K562 (cell line): ENCODE results near the gene ACBD3. TPM values are rescaled to one million over a fixed set of nuclear protein-coding genes. Genes with fewer than 3 reads are reported as not detected.

Experiments used
- BACH1 ChIP-seq: fragments of 200-800 bp; sonication (Bioruptor generic); IDR thresholded peaks from 2 replicates; pipeline ENCODE4 v1.6.1; 2016; ENCODE audit warnings: missing genetic modification characterization, missing compliant biosample characterization
- ESRRA ChIP-seq: fragments of 450-650 bp; IDR thresholded peaks from 2 replicates; pipeline ENCODE4 v1.6.1; 2014; ENCODE audit warnings: low read depth, mild to moderate bottlenecking, moderate library complexity, borderline replicate concordance
- FOXP4 ChIP-seq: sonication (generic); formaldehyde crosslinking; IDR thresholded peaks from 2 replicates; pipeline ENCODE4 v1.8.0; 2022; ENCODE audit warnings: mild to moderate bottlenecking, missing genetic modification reagents, borderline replicate concordance
- GTF2E2 ChIP-seq: fragments of 200-800 bp; sonication (Bioruptor generic); IDR thresholded peaks from 2 replicates; pipeline ENCODE4 v1.6.1; 2016; ENCODE audit warnings: missing genetic modification characterization, missing compliant biosample characterization
- HCFC1 ChIP-seq: IDR thresholded peaks from 2 replicates; pipeline ENCODE4 v1.6.1; 2012; ENCODE audit warnings: low read depth, low read length, improper control_type of control experiment
- KAT2B ChIP-seq: IDR thresholded peaks from one replicate; pipeline ENCODE4 v1.6.1; 2012; ENCODE audit warnings: low read depth, mild to moderate bottlenecking, control low read depth, inconsistent platforms, low read length, moderate library complexity
- NKRF ChIP-seq: fragments of 450-650 bp; IDR thresholded peaks from 2 replicates; pipeline ENCODE4 v1.6.1; 2016; ENCODE audit warnings: borderline replicate concordance
- OTX1 ChIP-seq: fragments of 450-650 bp; formaldehyde crosslinking; IDR thresholded peaks from 2 replicates; pipeline ENCODE4 v1.4.0; 2022; ENCODE audit warnings: mild to moderate bottlenecking
- PCBP2 ChIP-seq: fragments of 200-400 bp; formaldehyde crosslinking; IDR thresholded peaks from 2 replicates; pipeline ENCODE4 v1.6.1; 2018; ENCODE audit warnings: low read length, low read depth, mild to moderate bottlenecking, moderate library complexity; ENCODE audit not compliant: poor library complexity, severe bottlenecking
- SIN3B ChIP-seq: fragments of 450-650 bp; IDR thresholded peaks from 2 replicates; pipeline ENCODE4 v1.6.1; 2017; ENCODE audit warnings: low read depth, mild to moderate bottlenecking, moderate library complexity
- SMAD1 ChIP-seq: fragments of 150-350 bp; IDR thresholded peaks from 2 replicates; pipeline ENCODE4 v1.6.1; 2014; ENCODE audit warnings: low read length, low read depth; ENCODE audit not compliant: partially characterized antibody
- SMARCE1 ChIP-seq: fragments of 450-650 bp; IDR thresholded peaks from 2 replicates; pipeline ENCODE4 v1.7.1; 2016; ENCODE audit warnings: mild to moderate bottlenecking
- SOX6 ChIP-seq: fragments of 450-650 bp; IDR thresholded peaks from 2 replicates; pipeline ENCODE4 v1.6.1; 2014; ENCODE audit warnings: mild to moderate bottlenecking
- TEAD1 ChIP-seq, 2 experiments: fragments of 450-650 bp in 1 of 2; sonication (generic) in 1 of 2; formaldehyde crosslinking; IDR thresholded peaks; 2 replicates each; pipeline versions ENCODE4 v1.4.0 to v1.8.0; 2020 to 2022; ENCODE audit warnings: mild to moderate bottlenecking in 2 of 2, missing genetic modification reagents in 1 of 2
- ZBED1 ChIP-seq: IDR thresholded peaks from 2 replicates; pipeline ENCODE4 v1.6.1; 2014
- ZFP30 ChIP-seq: fragments of 250-450 bp; sonication (Bioruptor Pico); IDR thresholded peaks from 2 replicates; pipeline ENCODE4 v1.8.0; 2022; ENCODE audit warnings: moderate library complexity, mild to moderate bottlenecking, inconsistent platforms, borderline replicate concordance
- ZNF217 ChIP-seq: sonication (generic); formaldehyde crosslinking; IDR thresholded peaks from 2 replicates; pipeline ENCODE4 v1.8.0; 2022; ENCODE audit warnings: mild to moderate bottlenecking, missing genetic modification reagents
- ZNF395 ChIP-seq: fragments of 200-800 bp; sonication (Bioruptor generic); IDR thresholded peaks from 2 replicates; pipeline ENCODE4 v1.6.1; 2017; ENCODE audit warnings: missing genetic modification characterization, missing compliant biosample characterization
- ZNF408 ChIP-seq: fragments of 250-450 bp; sonication (Bioruptor Pico); IDR thresholded peaks from 2 replicates; pipeline ENCODE4 v1.4.0; 2020; ENCODE audit warnings: low read depth, mild to moderate bottlenecking, moderate library complexity
- ZNF436 ChIP-seq: fragments of 250-450, 450-650 bp; sonication (Bioruptor Pico); formaldehyde crosslinking; IDR thresholded peaks from 2 replicates; pipeline ENCODE4 v1.7.0; 2020; ENCODE audit warnings: mild to moderate bottlenecking
- ZNF766 ChIP-seq: fragments of 200-800 bp; sonication (Bioruptor generic); conservative IDR thresholded peaks from 2 replicates; pipeline ENCODE4 v1.6.1; 2016; ENCODE audit warnings: missing genetic modification characterization, missing compliant biosample characterization
- polyA plus RNA-seq, 8 experiments: library from polyadenylated mRNA; depleted of rRNA in 4 of 8; stranded (reverse) in 5 of 8; unstranded in 3 of 8; fragments of >200 nt; fragmentation: Nextera tagmentation in 2 of 8; fragmentation: Illumina TruSeq in 1 of 8; extraction: Ambion mirVana in 2 of 8; extraction: Trizol in 1 of 8; gene quantifications; 2 replicates each; pipeline versions ENCODE4 v1.2.1 to v1.2.3, GENCODE V29; 2011 to 2014; ENCODE audit warnings: inconsistent platforms in 1 of 8, missing spikeins in 1 of 8
- total RNA-seq, 7 experiments: library from RNA; depleted of rRNA in 6 of 7; stranded (reverse); fragments of >200 nt in 6 of 7; fragmentation: Illumina TruSeq in 2 of 7; extraction: Trizol in 2 of 7; gene quantifications; 2 replicates each; pipeline versions ENCODE4 v1.2.1 to v1.2.3, GENCODE V29; 2011 to 2021; ENCODE audit warnings: low replicate concordance in 1 of 7
- TF ChIP-seq, protein P1 (sequence below): fragments of 250-450 bp; sonication (Bioruptor Pico); IDR thresholded peaks from 2 replicates; pipeline ENCODE4 v1.8.0; 2021; ENCODE audit warnings: moderate library complexity, mild to moderate bottlenecking, inconsistent platforms

ACBD3 gene
- total and polyA plus RNA-seq, 9 of the 15 experiments (the other 6 are each of a cell fraction or from before 2014, with no cell fraction given): 11.1 to 36.7 (median 26.9) TPM

DNA sequence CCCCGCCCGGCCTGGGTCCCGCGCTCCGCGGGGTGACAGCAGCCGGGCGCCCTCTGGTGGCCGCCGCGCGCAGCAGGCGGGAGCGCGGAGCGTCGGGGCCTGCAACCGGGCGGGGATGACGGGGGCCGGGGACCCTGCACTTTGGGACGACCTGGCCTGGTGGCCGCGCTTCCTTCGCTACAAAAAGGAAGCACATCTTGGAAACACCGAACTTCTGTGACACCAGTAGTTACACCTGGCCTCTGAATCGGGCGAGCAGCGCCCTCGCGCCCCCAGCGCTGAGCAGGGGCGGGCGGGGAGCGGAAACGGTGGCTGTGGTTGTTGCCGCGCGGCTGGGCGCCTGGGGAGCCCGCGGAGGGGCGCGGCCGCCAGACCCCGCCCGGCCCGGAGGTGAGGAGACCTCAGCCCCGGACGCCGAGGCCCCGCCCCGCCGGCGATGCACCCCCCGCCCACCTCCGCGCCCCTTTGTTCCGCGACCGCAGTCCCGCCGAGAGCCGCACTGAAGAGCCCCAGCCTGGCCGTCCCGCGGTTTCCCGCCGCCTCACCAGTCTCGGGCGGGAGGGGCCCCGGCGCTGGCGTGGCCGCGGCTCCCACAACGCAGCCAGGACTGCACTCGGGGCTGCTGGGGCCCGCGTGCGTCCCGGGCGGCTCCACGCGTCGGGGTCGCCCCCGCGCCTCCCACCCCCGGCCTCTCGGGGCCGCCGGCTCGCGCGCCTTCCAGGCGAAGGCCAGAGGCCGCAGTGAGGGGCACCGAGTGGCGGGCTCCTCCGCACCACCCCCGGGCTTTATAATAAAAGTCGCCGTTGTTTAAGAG lies 64.7 kb downstream of the ACBD3 start (continued):
- TF ChIP-seq SOX6: no peak
- TF ChIP-seq KAT2B: no peak
- no peak for TF ChIP-seq HCFC1
- TF ChIP-seq BACH1 (tag): no peak
- 0 out of 2 replicates have a peak, but pooled peaks have one; percentile 7 for TF ChIP-seq ZNF395 (CRISPR knock-in tag)
- peak; percentile 64 for TF ChIP-seq SIN3B
- TF ChIP-seq ZNF436: no peak
- TF ChIP-seq SMARCE1: no peak
- TF ChIP-seq SMAD1: no peak
- peak; percentile 70; the same call in 1 of the 2 replicates for TF ChIP-seq ZNF766 (CRISPR knock-in tag)
- no peak; the same call in 1 of the 2 replicates for TF ChIP-seq ESRRA
- TF ChIP-seq NKRF: no peak
- TF ChIP-seq TEAD1 (CRISPR knock-in tag; IDR thresholded peaks at IDR 0.05): peak in 1 of 2 experiments; percentile 75; a peak in 1 of 4 replicates
- TF ChIP-seq ZNF217 (CRISPR knock-in tag): no peak
- no peak for TF ChIP-seq ZNF408 (CRISPR knock-in tag)
- TF ChIP-seq ZBED1: no peak
- no peak for TF ChIP-seq OTX1 (CRISPR knock-in tag)
- TF ChIP-seq PCBP2: no peak
- TF ChIP-seq FOXP4: no peak
- TF ChIP-seq, protein P1, sequence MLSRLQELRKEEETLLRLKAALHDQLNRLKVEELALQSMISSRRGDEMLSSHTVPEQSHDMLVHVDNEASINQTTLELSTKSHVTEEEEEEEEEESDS (CRISPR knock-in tag): no peak
- TF ChIP-seq ZFP30 (CRISPR knock-in tag): no peak
- peak; percentile 64 for TF ChIP-seq GTF2E2
